ENCODE measurements around the gene RAB8A.
"Not testable (repeated sequence)": the region's sequence is repeated elsewhere in the genome, so short reads cannot be mapped to it uniquely, and the experiment has no call there.

Gene RAB8A

DNA sequence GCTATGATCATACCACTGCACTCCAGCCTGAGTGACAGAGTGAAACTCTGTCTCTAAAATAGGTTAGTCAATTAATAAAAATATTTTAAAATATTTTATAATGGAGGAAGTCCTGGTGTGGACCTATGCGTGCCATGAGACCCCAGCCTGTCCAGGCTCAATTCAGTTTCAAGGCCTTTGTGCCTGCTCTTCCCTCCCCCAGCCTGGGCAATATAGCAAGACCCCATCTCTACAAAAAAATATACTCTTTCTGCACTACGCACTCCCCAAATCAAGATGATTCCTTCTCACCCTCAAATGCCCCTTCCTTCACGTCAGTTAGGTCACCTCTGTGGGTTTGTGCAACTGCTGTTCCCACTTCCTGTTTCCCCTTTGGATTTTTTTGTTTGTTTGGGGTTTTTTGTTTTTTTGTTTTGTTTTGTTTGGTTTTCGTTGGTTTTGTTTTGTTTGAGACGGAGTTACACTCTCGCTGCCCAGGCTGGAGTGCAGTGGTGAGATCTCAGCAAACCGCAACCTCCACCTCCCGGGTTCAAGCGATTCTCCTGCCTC, 30.4 kb downstream of the RAB8A start:
- no peak for DNase-seq (ENCODE audit: low spot score)

DNA sequence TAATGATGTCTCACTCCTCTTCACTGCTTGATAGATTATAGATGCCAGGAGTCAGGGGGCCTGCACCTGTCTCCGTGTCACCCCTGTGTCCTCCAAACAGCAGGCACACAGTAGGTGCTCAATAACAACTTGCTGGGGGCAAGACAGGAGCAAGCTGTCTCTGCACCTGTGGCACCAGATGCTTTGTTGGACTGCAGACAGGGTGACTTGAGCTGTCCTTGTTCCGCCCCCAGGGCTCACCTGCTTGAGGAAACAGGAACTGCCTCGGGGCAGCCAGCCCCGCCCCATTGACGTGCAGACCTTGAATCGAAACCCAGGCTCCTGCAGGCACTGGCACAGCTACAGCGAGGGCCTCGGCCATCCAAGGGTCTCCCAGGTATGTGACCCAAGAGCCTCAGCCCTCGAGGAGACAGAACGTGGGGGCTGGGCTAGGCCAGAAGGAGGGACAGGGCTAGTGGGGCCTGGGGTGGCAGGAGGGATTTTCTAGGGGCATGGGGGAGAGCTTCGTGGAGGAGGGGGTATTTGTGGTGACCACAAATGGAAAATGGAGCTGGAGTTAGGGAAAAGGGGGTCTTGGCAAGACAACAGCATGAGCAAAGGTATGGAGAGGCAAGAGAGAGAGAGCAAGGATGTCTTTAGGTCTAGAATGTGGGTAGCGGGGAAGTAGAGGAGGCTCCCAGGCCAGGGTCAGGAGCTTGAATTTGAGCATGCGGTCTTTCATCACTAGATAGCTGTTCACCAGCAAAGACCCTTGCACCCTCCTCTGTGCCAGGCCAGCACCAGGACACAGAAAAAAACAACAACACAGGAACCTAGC, 31.9 kb downstream of the RAB8A start, which contains the start of gene HSH2D:
TSS of gene HSH2D (plus strand) at position 287 of the 817 bp plus-strand sequence. CDS start 5,066 bp downstream, outside the sequence.
- no peak for DNase-seq (ENCODE audit: low spot score)

- no peak for DNase-seq (ENCODE audit: low spot score)
Measured at GRCh38 chr19:16144216-16144581, 32.5 kb downstream of the RAB8A start.

GRCh38 chr19:16146112-16146511, 34.4 kb downstream of the RAB8A start:
- DNase-seq (ENCODE audit: low spot score) = no peak

DNA sequence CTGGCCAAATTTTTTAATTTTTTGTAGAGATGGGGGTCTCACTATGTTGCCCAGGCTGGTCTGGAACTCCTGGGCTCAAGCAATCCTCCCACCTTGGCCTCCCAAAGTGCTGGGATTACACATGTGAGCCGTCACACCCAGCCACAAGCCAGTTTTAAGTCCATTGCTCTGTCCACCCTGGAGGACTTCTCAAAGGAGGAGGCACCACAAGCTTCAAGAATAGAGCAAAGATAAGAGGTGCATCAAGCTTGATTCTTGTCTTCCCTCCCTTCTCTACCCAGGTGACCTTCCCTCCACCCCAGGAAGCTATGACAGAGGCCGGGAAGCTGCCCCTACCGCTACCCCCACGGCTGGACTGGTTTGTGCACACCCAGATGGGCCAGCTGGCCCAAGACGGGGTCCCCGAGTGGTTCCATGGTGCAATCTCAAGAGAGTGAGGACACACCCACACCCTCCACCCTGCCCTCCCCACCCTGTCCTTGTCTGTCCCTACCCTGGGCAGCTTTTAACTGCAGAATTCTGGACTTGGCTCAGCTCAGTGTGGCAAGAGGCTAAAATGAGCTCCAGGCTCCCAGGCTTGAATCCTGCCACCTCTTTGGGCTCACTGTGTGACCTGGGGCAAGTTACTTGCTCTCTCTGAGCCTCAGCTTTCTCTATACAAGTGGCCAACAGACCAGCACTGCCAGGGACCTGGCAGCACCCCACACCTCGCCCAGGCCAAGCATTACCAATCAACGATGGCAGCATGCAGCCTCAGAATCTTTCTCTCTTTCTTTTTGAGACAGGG, 36.9 kb downstream of the RAB8A start:
- no peak for DNase-seq (ENCODE audit: low spot score)

DNA sequence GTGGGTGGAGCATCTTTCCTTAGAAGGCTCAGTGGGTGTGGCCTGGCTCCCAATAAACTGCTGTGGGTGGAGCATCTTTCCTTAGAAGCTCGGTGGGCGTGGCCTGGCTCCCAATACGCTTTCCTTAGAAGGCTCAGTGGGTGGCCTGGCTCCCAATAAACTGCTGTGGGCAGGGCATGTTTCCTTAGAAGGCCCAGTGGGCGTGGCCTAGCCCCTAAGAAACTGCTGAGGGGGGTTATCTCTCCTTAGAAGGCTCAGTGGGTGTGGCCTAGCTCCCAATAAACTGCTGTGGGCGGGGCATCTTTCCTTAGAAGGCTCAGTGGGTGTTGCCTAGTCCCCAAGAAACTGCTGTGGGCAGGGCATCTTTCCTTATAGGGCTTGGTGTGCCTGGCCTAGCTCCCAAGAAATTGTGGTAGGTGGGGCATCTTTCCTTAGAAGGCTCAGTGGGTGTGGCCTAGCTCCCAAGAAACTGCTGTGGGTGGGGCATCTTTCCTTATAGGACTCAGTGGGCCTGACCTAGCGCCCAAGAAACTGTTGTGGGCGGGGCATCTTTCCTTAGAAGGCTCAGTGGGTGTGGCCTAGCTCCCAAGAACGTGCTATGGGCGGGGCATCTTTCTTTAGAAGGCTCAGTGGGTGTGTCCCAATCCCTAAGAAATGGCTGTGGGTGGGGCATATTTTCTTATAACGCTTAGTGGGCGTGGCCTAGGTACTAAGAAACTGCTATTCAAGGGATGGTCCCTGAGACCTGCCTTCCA, 42.1 kb downstream of the RAB8A start:
- no peak for DNase-seq (ENCODE audit: low spot score)

GRCh38 chr19:16154557-16154956, 42.9 kb downstream of the RAB8A start:
- no peak for DNase-seq (ENCODE audit: low spot score)

DNA sequence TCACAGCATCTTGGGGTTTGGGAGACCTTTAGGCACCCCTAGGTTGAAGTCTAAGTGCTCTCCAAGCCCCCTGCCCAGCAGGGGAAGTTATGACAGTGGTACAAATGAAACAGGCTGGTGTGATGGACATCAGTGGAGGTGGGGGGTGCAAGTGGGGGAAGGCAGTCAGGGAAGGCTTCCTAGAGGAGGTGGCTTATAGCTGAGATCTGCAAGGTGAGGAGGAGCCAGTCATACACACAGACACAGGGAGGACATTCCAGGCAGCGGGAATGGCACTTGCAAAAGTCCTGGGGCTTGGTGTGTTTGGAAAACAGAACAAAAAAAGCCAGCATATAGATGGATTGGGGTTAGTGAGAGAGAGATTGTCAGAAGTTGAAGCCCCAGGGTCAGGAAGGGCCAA, 43.4 kb downstream of the RAB8A start:
- no peak for DNase-seq (ENCODE audit: low spot score)

DNA sequence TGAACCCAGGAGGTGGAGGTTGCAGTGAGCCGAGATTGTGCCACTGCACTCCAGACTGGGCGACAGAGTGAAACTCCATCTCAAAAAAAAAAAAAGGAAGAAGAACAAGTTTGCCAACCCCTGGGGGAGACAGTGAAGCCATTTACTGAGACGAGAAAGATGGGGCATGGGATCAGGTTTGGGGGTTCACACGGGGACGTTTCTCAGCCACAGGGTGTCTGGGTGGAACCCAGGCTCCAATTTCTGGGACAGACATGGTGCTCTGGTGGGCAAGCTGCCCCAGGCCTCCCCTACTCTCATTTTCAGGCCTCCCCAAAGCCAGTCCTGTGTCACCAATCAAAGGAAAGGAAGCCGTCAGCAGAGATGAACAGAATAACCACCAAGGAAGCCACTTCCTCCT, 45.2 kb downstream of the RAB8A start:
- DNase-seq (ENCODE audit: low spot score) = no peak

DNA sequence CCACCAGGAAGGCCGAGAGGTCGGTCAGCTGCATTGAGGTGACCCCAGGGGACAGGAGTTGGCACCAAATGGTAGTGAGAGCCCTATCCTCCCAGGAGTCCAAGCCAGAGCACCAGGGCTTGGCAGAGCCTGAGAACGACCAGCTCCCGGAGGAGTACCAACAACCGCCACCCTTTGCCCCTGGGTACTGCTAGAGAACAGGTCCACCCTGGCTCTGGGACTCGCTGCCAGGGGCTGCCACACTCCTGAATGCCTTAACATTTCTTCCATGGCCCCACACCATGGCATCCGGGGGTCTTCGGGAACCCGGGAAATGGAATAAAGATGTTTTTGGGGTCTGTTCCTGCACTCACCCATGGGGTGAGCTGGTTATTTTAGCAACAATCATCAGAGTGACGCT, 45.9 kb downstream of the RAB8A start:
- DNase-seq (ENCODE audit: low spot score) = no peak

DNA sequence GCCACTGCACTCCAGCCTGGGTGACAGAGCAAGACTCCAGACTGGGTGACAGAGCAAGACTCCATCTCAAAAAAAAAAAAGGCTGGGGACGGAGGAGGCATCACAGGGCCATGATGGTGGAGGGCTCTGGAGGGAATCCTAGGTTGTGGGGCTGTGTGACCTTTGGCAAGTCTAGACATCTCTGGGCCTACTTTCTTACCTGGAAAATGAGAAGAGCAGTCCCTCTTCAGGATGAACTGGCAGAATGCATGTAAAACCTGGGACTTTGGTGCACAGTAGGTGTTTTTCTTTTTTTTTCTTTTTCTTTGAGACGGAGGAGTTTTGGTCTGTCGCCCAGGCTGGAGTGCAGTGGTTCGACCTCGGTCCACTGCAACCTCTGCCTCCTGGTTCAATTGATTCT, 48.0 kb downstream of the RAB8A start:
- no peak for DNase-seq (ENCODE audit: low spot score)

DNA sequence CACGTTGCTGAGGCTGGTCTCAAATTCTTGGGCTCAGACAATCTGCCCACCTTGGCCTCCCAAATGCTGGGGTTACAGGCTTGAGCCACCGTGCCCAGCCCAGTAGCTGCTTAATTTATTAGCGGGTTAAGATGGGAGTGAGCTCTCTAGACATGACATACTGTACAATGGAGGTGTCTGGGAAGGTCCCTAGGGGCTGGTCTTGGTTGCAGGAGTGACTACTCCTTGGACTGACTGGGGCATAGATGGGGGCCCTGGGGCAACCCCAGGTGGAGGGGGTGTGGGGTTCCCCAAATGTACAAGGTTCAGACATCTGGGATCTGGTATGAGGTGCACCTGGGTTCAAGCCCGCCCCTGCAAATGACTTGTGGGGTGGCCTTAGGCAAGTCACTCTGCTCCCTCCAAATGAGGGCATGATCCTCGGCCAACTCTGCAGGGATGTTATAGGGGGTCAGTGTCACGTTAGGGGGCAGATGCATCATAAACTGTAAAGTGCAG, 48.8 kb downstream of the RAB8A start:
- DNase-seq (ENCODE audit: low spot score) = no peak

DNA sequence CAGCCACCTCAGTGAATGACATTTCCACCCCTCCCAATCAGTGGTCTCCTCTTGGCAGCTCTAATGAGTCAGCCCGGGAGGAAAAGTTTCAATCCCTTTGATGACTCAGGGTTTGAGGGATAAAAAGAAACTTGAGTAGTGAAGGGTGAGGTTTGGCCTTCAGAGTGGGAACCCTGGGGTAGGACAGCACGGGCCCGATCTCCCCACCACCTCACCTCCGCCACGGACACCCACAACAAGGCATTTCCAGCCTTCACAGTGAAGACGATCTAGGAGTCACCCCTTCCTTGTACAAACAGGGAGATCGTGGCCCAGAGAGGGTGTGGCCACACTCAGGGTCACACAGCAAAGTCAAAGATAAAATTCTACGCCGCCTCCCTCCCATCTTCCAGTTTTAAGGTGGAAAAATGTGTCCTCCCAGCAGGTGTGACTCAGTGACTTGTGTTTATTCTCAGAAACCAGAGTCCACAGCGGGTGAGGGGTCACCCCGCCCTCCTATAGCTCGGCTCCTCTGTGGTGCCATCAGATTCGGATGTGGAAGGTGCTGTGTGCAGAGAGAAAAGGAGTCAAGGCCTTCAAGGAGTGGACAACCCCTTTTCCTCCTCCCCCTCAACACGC, 49.4 kb downstream of the RAB8A start:
- DNase-seq (ENCODE audit: low spot score) = no peak

DNA sequence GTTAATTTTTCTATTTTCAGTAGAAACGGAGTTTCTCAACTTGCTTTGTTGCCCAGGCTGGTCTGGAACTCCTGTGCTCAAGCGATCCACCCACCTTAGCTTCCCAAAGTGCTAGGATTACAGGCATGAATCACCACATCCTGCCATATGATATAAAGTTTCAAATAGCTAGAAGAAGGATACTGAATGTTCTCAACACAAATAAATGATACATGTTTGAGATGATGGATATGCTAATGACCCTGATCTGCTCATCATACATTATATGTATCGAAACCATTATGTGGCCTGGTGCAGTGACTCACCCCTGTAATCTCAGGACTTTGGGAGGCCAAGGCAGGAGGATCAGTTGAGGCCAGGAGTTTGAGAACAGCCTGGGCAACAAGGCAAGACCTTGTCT, 50.2 kb downstream of the RAB8A start:
- no peak for DNase-seq (ENCODE audit: low spot score)

DNA sequence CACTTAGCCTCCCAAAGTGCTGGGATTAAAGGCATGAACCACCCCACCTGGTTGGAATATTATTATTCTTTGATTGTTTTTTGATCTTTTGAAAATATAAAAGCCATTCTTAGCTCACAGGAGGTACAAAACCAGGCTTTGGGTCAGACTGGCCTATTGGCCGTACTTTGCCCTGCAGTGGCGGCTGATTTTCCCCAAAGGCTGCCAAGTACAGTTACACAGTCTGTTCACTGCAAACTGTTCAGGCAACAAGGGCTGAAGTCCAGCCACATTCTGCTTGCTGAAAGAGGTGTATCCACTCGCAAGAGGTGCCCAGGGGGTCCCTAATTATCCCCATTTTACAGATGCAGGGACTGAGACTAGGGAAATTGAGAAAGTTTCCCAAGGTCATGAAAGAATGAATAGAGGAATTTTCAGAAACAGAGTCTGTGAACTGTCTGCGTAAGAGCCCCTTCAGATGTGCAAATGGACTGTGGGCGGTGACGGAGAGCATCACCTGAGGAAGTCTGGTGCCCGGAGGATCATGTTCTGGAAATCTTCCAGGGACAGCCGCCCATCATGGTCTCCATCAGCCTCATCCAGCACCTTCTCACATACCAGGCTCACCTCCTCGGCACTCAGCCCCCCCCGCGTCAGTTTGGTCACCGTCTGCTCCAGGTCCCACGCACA, 52.7 kb downstream of the RAB8A start:
- no peak for DNase-seq (ENCODE audit: low spot score)

GRCh38 chr19:16166417-16166816, 54.7 kb downstream of the RAB8A start:
- DNase-seq (ENCODE audit: low spot score) = no peak

DNA sequence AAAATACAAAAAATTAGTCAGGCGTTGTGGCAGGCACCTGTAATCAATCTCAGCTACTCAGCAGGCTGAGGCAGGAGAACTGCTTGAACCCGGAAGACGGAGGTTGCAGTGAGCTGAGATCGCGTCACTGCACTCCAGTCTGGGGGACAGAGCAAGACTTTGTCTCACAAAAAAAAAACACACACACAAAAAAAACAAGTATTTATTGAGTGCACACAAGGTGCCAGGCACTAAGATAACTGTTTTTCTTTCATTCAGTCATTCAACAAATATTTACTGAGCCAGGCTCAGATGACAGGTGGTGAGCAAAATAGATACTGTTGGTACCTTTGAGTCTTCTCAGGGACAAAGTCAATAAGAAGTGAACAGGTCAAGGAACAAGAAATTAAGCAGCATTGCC, 55.4 kb downstream of the RAB8A start:
- DNase-seq (ENCODE audit: low spot score) = no peak

- no peak for DNase-seq (ENCODE audit: low spot score)
Measured at GRCh38 chr19:16168465-16169081, 56.9 kb downstream of the RAB8A start.

GRCh38 chr19:16170134-16170533, 58.4 kb downstream of the RAB8A start:
- no peak for DNase-seq (ENCODE audit: low spot score)

DNA sequence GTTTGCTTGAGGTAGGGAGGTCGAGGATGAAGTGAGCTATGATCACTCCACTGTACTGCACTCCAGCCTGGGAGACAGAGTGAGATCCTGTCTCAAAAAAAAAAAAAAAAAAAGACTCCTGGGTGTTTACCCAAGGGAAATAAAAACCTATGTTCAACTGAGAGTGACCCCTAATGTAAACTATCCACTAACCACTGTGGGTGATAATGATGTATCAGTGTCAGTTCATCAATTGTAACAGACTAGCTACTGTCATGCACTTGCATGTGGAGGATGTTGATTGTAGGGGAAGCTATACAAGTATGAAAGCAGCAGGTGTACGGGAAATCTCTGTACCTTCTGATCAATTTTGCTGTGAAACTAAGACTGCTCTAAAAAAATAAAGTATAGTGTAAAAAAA, 64.3 kb downstream of the RAB8A start:
- no peak for DNase-seq (ENCODE audit: low spot score)

DNA sequence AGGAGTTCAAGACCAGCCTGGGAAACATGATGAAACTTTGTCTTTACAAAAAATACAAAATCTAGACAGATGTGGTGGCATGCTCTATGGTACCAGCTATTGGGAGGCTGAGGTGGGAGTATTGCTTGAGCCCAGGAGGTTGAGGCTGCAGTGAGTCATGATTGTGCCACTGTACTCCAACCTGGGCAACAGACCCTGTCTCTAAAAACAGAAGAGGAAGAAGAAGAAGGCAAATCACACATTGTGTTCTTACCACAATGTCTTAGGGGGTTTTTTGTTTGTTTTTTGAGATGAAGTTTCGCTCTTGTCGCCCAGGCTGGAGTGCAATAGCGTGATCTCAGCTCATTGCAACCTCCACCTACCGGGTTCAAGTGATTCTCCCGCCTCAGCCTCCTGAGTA, 67.2 kb downstream of the RAB8A start:
- not testable (repeated sequence) for DNase-seq (ENCODE audit: low spot score)
